ENCODE results near the gene ITPK1.
A peak's percentile ranks its signal among the peaks of the same experiment; 100 is the strongest.
"Not testable (repeated sequence)": the region's sequence is repeated elsewhere in the genome, so short reads cannot be mapped to it uniquely, and the experiment has no call there.

Gene ITPK1

GRCh38 chr14:93132472-93133065, 16.8 kb upstream of the ITPK1 start:
- DNase-seq: peak; percentile 50
- in situ Hi-C loops (cut with MboI; ENCODE audit: low pct_unique_long_range_greater_than_20kb, low sequenced_read_pairs): no loop called here

GRCh38 chr14:93131257-93131820, 15.6 kb upstream of the ITPK1 start:
- in situ Hi-C loops (cut with MboI; ENCODE audit: low pct_unique_long_range_greater_than_20kb, low sequenced_read_pairs): not testable (repeated sequence)

GRCh38 chr14:93128725-93129459, 13.2 kb upstream of the ITPK1 start:
- in situ Hi-C loops (cut with MboI; ENCODE audit: low pct_unique_long_range_greater_than_20kb, low sequenced_read_pairs): no loop called here
- no peak for DNase-seq

More at GRCh38 chr14:93131257-93131820, 15.6 kb upstream of the ITPK1 start:
- not testable (repeated sequence) for DNase-seq

- in situ Hi-C loops (cut with MboI; ENCODE audit: low pct_unique_long_range_greater_than_20kb, low sequenced_read_pairs): no loop called here
- DNase-seq: no peak
Measured at GRCh38 chr14:93126111-93126510, 10.4 kb upstream of the ITPK1 start.

GRCh38 chr14:93122826-93123225, 7.1 kb upstream of the ITPK1 start:
- in situ Hi-C loops (cut with MboI; ENCODE audit: low pct_unique_long_range_greater_than_20kb, low sequenced_read_pairs): no loop called here
- no peak for DNase-seq

- DNase-seq: no peak
- in situ Hi-C loops (cut with MboI; ENCODE audit: low pct_unique_long_range_greater_than_20kb, low sequenced_read_pairs): no loop called here
Measured at GRCh38 chr14:93121030-93121834, 5.5 kb upstream of the ITPK1 start.

- in situ Hi-C loops (cut with MboI; ENCODE audit: low pct_unique_long_range_greater_than_20kb, low sequenced_read_pairs): no loop called here
- DNase-seq: peak; percentile 68
Measured at GRCh38 chr14:93120517-93120916, 4.8 kb upstream of the ITPK1 start.

- in situ Hi-C loops (cut with MboI; ENCODE audit: low pct_unique_long_range_greater_than_20kb, low sequenced_read_pairs): no loop called here
- no peak for DNase-seq
Measured at GRCh38 chr14:93116676-93117200, 1.0 kb upstream of the ITPK1 start.

- DNase-seq: peak; percentile 72
- in situ Hi-C loops (cut with MboI; ENCODE audit: low pct_unique_long_range_greater_than_20kb, low sequenced_read_pairs): no loop called here
Measured at GRCh38 chr14:93115069-93115820, 480 bp downstream of the ITPK1 start.

GRCh38 chr14:93114713-93115068, 1.0 kb downstream of the ITPK1 start:
- no peak for DNase-seq
- in situ Hi-C loops (cut with MboI; ENCODE audit: low pct_unique_long_range_greater_than_20kb, low sequenced_read_pairs): no loop called here

- DNase-seq: no peak
- in situ Hi-C loops (cut with MboI; ENCODE audit: low pct_unique_long_range_greater_than_20kb, low sequenced_read_pairs): no loop called here
Measured at GRCh38 chr14:93114068-93114710, 1.5 kb downstream of the ITPK1 start.

- DNase-seq: no peak
- in situ Hi-C loops (cut with MboI; ENCODE audit: low pct_unique_long_range_greater_than_20kb, low sequenced_read_pairs): no loop called here
Measured at GRCh38 chr14:93113678-93114067, 2.1 kb downstream of the ITPK1 start.

GRCh38 chr14:93112891-93113677, 2.6 kb downstream of the ITPK1 start:
- DNase-seq: peak; percentile 85
- in situ Hi-C loops (cut with MboI; ENCODE audit: low pct_unique_long_range_greater_than_20kb, low sequenced_read_pairs): no loop called here

- DNase-seq: peak; percentile 73
Measured at GRCh38 chr14:93111541-93111940, 4.2 kb downstream of the ITPK1 start.

GRCh38 chr14:93110856-93111419, 4.8 kb downstream of the ITPK1 start:
- DNase-seq: no peak
- in situ Hi-C loops (cut with MboI; ENCODE audit: low pct_unique_long_range_greater_than_20kb, low sequenced_read_pairs): no loop called here

More at GRCh38 chr14:93111541-93111940, 4.2 kb downstream of the ITPK1 start:
- in situ Hi-C loops (cut with MboI; ENCODE audit: low pct_unique_long_range_greater_than_20kb, low sequenced_read_pairs): not testable (repeated sequence)

- no peak for DNase-seq
- in situ Hi-C loops (cut with MboI; ENCODE audit: low pct_unique_long_range_greater_than_20kb, low sequenced_read_pairs): no loop called here
Measured at GRCh38 chr14:93109572-93110481, 5.9 kb downstream of the ITPK1 start.

Measured in KBM-7 (cell line).